RPMI7951 (cell line): ENCODE data around the gene DAPK3. TPM values are rescaled to one million over a fixed set of nuclear protein-coding genes. Genes with fewer than 3 reads are reported as not detected.
"Not testable (repeated sequence)": the region's sequence is repeated elsewhere in the genome, so short reads cannot be mapped to it uniquely, and the experiment has no call there.

Experiments
- DNase-seq: peaks from one replicate; pipeline ENCODE4 v3.0.0-alpha.2; 2012; ENCODE audit warnings: low read depth
- total RNA-seq: library from RNA; depleted of rRNA; stranded (reverse); fragments of >200 nt; shearing (Covaris generic); gene quantifications from 2 replicates; pipeline ENCODE4 v1.2.3, GENCODE V29; 2014

The DAPK3 gene
- total RNA-seq, 1 experiment from 2014 or later = 54.1 TPM

GRCh38 chr19:4005436-4005835 is 34.5 kb upstream of the DAPK3 start:
- not testable (repeated sequence) for DNase-seq

GRCh38 chr19:4000798-4001197 is 29.9 kb upstream of the DAPK3 start:
- DNase-seq = not testable (repeated sequence)

- not testable (repeated sequence) for DNase-seq
Measured at GRCh38 chr19:3998667-3999412, 27.9 kb upstream of the DAPK3 start.

GRCh38 chr19:3995607-3996006 is 24.7 kb upstream of the DAPK3 start:
- peak; percentile 49 for DNase-seq

- DNase-seq = no peak
Measured at GRCh38 chr19:3990815-3991117, 19.9 kb upstream of the DAPK3 start.

- DNase-seq = peak; percentile 78
Measured at GRCh38 chr19:3987619-3988371, 16.9 kb upstream of the DAPK3 start.

GRCh38 chr19:3986260-3987041 is 15.6 kb upstream of the DAPK3 start:
- DNase-seq = peak; percentile 79

- DNase-seq = no peak
Measured at GRCh38 chr19:3985643-3986259, 14.9 kb upstream of the DAPK3 start.

- peak; percentile 85 for DNase-seq
Measured at GRCh38 chr19:3984908-3985642, 14.2 kb upstream of the DAPK3 start, which contains the start of gene EEF2. Gene EEF2 (minus strand): TSS chr19:3985463. CDS start chr19:3985380, 83 bp downstream.

GRCh38 chr19:3984584-3984907 is 13.6 kb upstream of the DAPK3 start:
- no peak for DNase-seq

GRCh38 chr19:3983936-3984583 is 13.2 kb upstream of the DAPK3 start:
- no peak for DNase-seq

- no peak for DNase-seq
Measured at GRCh38 chr19:3983542-3983914, 12.6 kb upstream of the DAPK3 start.

- peak; percentile 59 for DNase-seq
Measured at GRCh38 chr19:3982701-3983541, 12.0 kb upstream of the DAPK3 start.

GRCh38 chr19:3981736-3982681 is 11.1 kb upstream of the DAPK3 start:
- no peak for DNase-seq

- DNase-seq = no peak
Measured at GRCh38 chr19:3981373-3981735, 10.5 kb upstream of the DAPK3 start.

GRCh38 chr19:3980353-3981251 is 9.7 kb upstream of the DAPK3 start:
- no peak for DNase-seq

GRCh38 chr19:3979674-3980352 is 8.9 kb upstream of the DAPK3 start:
- no peak for DNase-seq
